NCI-H1436 treated with DMSO at 0.1 percent for 48 hours (cell line): ENCODE measurements around the gene OSBPL2.

Experiments
- DNase-seq: peaks from one replicate; lab custom pipeline; 2025; lab: John Stamatoyannopoulos, UW

Gene OSBPL2

DNA sequence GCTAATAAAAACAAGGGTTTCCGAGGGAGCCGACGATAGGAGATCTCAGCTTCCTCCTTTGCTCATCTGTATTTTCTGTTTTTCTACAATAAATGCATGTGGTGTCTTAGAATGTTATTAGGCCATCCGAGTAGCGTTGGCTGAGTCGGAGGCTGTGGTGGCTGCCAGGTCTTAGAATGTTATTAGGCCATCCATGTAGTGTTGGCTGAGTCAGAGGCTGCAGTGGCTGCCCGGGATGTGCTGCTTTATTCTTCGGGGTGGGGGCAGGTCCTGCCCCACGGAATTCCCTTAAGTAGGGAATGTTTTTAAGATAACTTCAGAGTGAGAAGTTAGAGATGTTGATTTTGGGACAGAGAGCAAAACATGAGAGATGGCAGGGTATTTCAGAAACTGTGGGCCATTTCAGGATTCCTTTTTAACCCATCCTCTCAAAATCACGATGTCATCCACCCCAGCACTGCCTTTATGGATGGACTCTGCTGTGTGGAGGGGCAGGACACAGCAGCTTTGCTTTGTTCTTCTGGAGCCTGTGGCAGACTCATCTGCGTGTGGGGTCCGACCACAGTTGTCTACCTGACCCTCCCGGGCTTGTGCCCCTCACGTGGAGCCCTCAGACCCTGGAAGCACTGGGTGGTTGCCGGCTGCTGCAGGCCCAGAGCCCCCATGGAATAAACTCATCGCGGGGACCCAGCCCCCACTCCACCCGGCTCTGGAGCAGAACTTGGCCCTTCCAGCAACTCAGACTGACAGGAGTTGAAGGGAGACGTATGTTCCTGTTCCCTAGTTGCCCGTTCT lies 20.4 kb downstream of the OSBPL2 start:
- DNase-seq, result no peak

GRCh38 chr20:62259294-62259565 lies 20.9 kb downstream of the OSBPL2 start:
- no peak for DNase-seq

GRCh38 chr20:62262064-62262463 lies 23.7 kb downstream of the OSBPL2 start:
- DNase-seq, result no peak

DNA sequence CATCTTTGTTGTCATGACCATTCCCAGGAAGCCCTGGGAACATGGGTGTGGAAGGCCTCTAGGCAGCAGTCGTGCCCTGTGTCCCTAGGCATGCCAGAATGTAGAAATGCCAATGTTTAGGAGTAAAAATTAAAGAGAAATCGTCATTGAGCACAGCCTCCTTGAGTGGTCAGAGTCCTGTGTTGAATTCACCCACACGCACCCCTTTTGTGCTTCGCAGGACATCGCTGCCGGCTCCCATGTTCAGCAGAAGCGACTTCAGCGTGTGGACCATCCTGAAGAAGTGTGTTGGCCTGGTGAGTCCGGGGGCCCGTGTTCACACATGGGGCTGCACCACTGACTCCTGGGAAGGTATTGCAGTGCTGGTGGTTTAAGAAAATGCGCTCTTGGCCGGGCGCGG lies 25.1 kb downstream of the OSBPL2 start:
- DNase-seq, result no peak

- DNase-seq, result no peak
Observed at GRCh38 chr20:62265365-62265764, 27.0 kb downstream of the OSBPL2 start.

DNA sequence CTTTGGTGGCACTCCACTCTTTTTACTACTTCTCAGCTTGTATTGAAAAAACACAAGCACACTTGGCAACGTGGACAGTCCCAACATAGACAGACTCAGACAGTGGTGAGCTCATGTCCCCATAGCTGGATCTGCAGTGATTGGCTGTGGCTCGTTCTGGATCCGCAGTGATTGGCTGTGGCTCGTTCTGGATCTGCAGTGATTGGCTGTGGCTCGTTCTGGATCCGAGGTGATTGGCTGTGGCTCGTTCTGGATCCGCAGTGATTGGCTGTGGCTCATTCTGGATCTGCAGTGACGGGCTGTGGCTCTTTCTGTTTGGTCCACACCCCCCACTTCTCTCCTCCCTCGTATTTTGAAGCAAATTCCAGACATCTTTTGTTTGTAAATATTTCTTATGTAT lies 28.0 kb downstream of the OSBPL2 start:
- DNase-seq, result no peak

DNA sequence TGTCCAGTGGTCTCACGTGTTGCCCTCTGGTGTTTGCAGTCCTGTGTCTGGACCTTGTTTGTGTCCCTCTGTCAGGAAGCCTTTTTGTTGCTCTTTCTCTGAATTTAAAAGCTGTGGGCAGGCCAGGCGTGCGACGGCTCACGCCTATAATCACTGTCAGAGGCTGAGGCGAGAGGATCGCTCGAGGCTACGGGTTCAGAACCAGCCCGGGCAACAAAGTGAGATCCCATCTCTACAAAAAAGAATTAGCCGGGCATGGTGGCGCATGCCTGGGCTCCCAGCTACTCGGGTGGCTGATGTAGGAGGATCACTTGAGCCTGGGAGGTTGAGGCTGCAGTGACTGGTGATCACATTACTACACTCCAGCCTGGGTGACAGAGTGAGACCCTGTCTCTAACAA lies 28.5 kb downstream of the OSBPL2 start:
- no peak for DNase-seq

- no peak for DNase-seq
Observed at GRCh38 chr20:62267543-62267942, 29.2 kb downstream of the OSBPL2 start.

DNA sequence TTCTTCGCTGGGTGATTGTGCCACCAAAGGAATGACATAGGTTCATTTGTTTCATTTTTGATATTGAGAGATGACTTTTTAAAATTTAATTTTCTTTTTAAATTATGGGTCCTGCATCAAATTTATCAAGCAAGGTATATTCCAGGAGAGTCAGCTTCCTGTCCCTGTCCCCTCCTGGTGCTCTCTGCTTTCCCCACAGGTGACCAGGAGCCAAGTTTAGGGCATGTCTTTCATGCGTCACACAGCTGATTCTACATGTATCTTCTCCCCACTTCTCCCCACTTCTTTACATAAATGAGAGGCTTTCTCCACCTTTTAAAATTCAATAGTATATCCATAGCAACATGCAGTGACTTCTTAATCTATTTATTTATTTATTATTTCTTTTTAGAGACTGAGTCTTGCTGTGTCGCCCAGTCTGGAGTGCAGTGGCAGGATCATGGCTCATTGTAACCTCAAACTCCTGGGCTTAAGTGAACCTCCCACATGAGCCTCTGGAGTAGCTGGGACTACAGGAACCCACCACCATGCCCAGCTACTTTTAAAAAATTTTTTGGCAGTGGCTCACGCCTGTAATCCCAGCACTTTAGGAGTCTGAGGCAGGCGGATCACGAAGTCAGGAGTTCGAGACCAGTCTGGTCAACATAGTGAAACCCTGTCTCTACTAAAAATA lies 30.0 kb downstream of the OSBPL2 start:
- no peak for DNase-seq

- no peak for DNase-seq
Observed at GRCh38 chr20:62269378-62269777, 31.1 kb downstream of the OSBPL2 start.

GRCh38 chr20:62269871-62270270 lies 31.6 kb downstream of the OSBPL2 start:
- no peak for DNase-seq

DNA sequence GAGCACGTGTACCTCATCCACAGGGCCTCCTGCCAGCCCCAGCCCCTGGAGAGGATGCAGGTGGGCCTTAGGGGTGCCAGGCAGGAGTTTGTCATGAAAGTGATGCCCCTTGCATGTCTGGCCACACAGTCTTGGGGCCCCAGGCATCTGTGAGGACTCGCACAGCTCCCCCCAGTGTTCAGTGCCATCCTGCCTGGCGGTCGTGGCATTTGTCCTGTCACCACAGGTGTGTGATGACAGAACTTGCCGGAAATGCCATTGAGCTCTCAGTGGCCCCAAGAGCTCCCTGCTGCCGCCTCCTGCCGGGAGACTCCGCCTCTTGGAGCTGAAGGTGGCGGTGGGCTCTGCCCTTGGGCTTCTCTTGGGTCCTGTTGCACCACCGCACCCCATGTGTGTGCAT lies 33.9 kb downstream of the OSBPL2 start:
- no peak for DNase-seq

GRCh38 chr20:62273416-62273815 lies 35.1 kb downstream of the OSBPL2 start:
- DNase-seq, result no peak

DNA sequence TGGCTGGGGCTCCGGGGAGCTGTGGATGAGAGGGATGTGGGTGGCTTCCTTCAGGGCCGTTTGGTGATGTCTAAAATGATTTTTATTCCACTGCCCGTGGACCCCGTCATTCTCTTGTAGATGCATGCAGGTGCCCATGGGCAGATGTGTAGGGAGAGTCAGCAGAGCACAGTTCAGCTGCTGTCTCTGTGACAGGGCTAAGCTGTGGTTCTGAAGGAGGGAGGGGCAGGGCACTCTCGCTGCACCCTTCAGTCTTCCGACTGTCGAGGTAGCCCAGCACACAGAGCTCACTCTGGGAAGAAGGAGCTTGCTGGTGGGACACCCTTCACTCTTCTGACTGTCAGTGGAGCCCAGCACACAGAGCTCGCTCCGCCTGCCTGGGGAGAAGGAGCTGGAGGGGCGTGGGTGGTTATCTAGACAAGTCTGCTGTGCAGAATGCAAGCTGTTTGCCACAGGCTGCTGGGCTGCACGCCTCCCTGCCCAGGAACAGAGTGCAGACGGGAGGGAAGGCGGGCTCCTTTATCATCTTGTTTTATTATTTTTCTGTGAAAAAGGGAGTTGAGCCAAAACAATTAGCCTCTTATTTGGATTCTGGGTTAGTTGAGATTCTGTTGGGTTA lies 36.1 kb downstream of the OSBPL2 start:
- no peak for DNase-seq

GRCh38 chr20:62275219-62275618 lies 36.9 kb downstream of the OSBPL2 start:
- DNase-seq, result no peak

- no peak for DNase-seq
Observed at GRCh38 chr20:62276439-62276838, 38.1 kb downstream of the OSBPL2 start.

GRCh38 chr20:62277253-62277652 lies 38.9 kb downstream of the OSBPL2 start:
- no peak for DNase-seq

GRCh38 chr20:62280303-62280702 lies 42.0 kb downstream of the OSBPL2 start:
- no peak for DNase-seq

GRCh38 chr20:62281161-62281933 lies 43.0 kb downstream of the OSBPL2 start:
- DNase-seq, result no peak

DNA sequence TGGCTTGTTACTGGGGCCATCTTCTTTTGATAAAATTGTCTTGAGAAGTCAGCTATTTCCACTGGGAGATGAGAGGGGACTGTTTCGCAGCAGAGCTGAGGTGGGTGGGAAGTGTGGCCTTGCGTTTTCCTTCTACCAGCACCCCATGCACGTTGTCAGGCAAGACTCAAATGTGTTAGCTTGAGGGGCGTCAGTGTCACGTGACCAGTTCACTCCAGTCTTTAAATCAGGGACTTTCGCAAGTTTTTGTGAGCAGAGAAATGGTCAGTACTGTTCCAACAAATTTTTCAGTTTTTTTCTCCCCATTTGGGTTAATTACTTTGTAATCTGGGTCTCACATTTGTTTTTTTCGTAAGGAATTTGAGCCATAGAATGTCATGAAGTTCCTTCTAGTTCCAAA lies 43.8 kb downstream of the OSBPL2 start:
- DNase-seq, result no peak

GRCh38 chr20:62282877-62283503 lies 44.7 kb downstream of the OSBPL2 start:
- DNase-seq, result no peak

- DNase-seq, result no peak
Observed at GRCh38 chr20:62284448-62284847, 46.1 kb downstream of the OSBPL2 start.
